ENCODE measurements around the gene BDP1.
"Not testable (repeated sequence)": the region's sequence is repeated elsewhere in the genome, so short reads cannot be mapped to it uniquely, and the experiment has no call there.

Gene BDP1

GRCh38 chr5:71475788-71476384 is 20.4 kb downstream of the BDP1 start:
- peak; percentile 25 for DNase-seq

- DNase-seq = no peak
Measured at GRCh38 chr5:71481441-71481840, 26.0 kb downstream of the BDP1 start.

- no peak for DNase-seq
Measured at GRCh38 chr5:71482132-71482531, 26.7 kb downstream of the BDP1 start.

GRCh38 chr5:71483355-71483754 is 27.9 kb downstream of the BDP1 start:
- DNase-seq = no peak

- no peak for DNase-seq
Measured at GRCh38 chr5:71492817-71493615, 37.6 kb downstream of the BDP1 start.

- DNase-seq = not testable (repeated sequence)
Measured at GRCh38 chr5:71494202-71494601, 38.8 kb downstream of the BDP1 start.

- not testable (repeated sequence) for DNase-seq
Measured at GRCh38 chr5:71498756-71499155, 43.3 kb downstream of the BDP1 start.

GRCh38 chr5:71503536-71503935 is 48.1 kb downstream of the BDP1 start:
- no peak for DNase-seq

GRCh38 chr5:71522151-71522550 is 66.7 kb downstream of the BDP1 start:
- no peak for DNase-seq

GRCh38 chr5:71525611-71526010 is 70.2 kb downstream of the BDP1 start:
- DNase-seq = not testable (repeated sequence)

GRCh38 chr5:71528206-71528605 is 72.8 kb downstream of the BDP1 start:
- DNase-seq = no peak

GRCh38 chr5:71529682-71530081 is 74.2 kb downstream of the BDP1 start:
- no peak for DNase-seq

- no peak for DNase-seq
Measured at GRCh38 chr5:71533142-71533541, 77.7 kb downstream of the BDP1 start.

- peak; percentile 66 for DNase-seq
Measured at GRCh38 chr5:71533615-71534014, 78.2 kb downstream of the BDP1 start.

GRCh38 chr5:71537687-71538086 is 82.2 kb downstream of the BDP1 start:
- no peak for DNase-seq

- not testable (repeated sequence) for DNase-seq
Measured at GRCh38 chr5:71550885-71551284, 95.4 kb downstream of the BDP1 start.

GRCh38 chr5:71551582-71551981 is 96.1 kb downstream of the BDP1 start:
- DNase-seq = not testable (repeated sequence)

- not testable (repeated sequence) for DNase-seq
Measured at GRCh38 chr5:71552026-71552749, 96.7 kb downstream of the BDP1 start.

GRCh38 chr5:71563161-71563560 is 107.7 kb downstream of the BDP1 start:
- DNase-seq = no peak

- DNase-seq = no peak
Measured at GRCh38 chr5:71564895-71565294, 109.4 kb downstream of the BDP1 start.

GRCh38 chr5:71569748-71570509 is 114.5 kb downstream of the BDP1 start:
- no peak for DNase-seq

GRCh38 chr5:71571811-71572210 is 116.4 kb downstream of the BDP1 start:
- not testable (repeated sequence) for DNase-seq

GRCh38 chr5:71573591-71573990 is 118.1 kb downstream of the BDP1 start:
- DNase-seq = no peak

All from CD4-positive, alpha-beta T cell treated with Interleukin-10 for 1 hour (primary cell).